HG03439 (cell line): ENCODE measurements around the gene MTA3.

Experiments
- ATAC-seq: cut with Tn5 transposase; IDR thresholded peaks from one replicate; pipeline ENCODE4 v1.9.1; 2021; ENCODE audit warnings: mild to moderate bottlenecking, moderate library complexity; ENCODE audit not compliant: unreplicated experiment

MTA3 gene

DNA sequence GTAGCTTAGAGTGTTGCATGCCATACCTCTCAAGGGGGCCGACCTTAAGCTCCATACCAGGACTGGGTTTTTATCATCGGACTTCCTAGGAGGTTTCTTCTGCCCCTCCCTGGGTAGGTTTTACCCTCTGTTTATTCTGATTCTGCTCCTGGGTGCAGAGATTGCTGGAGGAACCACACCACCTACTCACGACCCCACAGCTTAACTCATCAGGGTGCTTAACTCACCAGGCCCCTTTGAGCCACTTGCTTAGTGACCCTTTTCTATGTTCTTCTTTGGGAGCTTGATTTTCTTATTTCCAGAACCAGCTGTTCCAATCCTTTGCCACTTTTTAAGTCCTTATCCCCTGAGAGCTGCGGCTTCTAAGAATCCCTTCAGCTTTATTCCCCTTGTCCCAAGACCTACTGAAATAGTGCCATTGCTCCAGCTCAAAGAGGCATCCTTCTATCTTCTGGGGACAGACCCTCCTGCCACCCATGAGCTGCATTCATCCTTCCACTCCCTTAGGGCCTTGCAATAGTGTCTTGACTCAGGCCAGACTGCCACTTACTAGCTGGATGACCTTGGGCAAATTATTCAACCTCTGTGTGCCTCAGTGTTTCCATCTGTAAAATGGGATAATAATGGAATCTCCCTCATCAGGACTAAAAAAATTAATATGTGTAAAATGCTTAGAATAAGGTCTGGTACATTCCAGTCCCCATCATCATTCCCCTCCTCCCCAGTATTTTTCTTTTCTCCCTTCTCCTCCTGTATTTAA is 189.7 kb downstream of the MTA3 start:
- no peak for ATAC-seq

- no peak for ATAC-seq
Measured at GRCh38 chr2:42758751-42759150, 190.3 kb downstream of the MTA3 start.

DNA sequence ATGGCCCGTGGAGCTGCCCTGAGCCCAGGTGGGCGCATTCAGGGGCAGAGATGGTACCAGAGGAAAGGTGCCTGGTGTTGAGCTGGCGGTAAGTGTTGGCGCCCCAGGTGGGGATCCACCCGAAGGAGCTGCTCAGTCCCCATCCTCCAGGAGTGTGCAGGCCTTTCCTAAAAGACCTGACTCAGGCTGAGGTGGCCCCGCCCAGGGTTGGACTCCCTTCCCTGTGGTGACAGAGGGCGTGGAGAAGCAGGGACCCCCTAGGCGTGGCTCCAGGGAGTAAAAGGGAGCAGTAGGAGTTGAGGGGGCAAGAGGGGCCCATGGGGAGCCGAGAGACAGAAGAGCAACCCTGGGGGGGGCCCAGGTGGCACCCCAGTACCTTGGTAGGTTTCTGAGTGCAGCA is 193.1 kb downstream of the MTA3 start:
- ATAC-seq, result no peak

DNA sequence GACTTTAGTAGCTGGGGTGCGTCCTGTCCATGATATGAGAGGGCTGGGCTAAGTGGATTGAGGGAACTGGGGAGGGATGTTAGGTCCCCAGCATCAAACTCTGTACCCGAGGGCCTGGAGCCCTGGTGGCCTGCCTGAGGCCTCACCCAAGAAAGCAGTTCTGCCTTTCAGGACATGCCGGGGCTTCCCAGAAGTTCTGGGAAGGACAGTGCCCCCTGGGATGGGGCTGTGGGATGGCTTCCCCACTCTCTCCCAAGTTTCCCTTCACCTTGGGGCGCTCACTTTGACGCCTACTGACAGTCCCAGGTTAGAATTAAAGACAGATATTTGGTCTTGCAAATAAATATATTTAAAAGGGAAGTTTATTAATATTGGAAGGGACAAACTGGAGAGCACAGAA is 193.7 kb downstream of the MTA3 start:
- no peak for ATAC-seq

- no peak for ATAC-seq
Measured at GRCh38 chr2:42762823-42763804, 194.7 kb downstream of the MTA3 start.

GRCh38 chr2:42764096-42764495 is 195.7 kb downstream of the MTA3 start, which contains the start of gene OXER1:
TSS of gene OXER1 (minus strand) at chr2:42764135. CDS start at chr2:42764062, 73 bp downstream.
- ATAC-seq, result no peak

- ATAC-seq, result no peak
Measured at GRCh38 chr2:42764901-42765300, 196.5 kb downstream of the MTA3 start.

- ATAC-seq, result no peak
Measured at GRCh38 chr2:42765686-42766085, 197.3 kb downstream of the MTA3 start.

DNA sequence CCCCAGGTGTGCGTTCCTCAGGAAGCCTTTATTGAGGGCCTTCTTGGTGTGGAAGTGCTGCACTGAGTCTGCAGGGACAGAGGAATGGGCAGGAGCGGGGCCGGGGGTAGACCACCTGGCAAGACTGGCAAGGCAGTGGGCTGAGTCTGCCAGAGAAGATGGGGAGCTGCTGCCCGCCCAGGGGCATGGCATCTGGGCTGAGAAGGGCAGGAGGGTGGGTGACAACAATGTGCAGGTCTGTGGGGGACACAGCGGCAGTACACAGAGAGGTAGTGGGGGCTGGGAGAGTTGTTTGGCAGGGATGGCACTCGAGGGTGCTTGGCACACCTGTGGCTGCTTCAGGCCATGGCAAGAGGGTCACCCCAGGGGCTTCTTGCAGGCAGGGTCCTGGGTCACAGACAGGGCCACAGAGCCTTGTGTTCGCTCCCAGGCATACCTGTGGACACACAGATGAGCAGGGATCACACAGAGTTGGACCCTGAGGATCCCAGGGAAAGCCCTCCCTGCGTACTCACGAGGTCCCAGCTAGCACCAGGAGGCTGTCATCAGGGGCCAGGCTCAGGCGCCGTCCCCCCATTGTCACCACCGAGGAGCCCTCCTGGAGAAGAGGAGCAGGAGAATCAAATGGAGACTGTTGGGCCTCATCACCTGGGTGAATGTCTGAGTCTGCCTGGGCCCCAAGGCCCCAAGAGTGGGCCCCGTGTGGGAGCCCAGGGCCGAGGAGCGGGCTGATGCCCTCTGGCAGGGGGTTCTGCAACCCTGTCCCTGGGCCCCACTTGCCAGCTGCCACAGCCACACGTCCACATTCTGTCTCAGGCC is 198.9 kb downstream of the MTA3 start:
- ATAC-seq, result no peak

DNA sequence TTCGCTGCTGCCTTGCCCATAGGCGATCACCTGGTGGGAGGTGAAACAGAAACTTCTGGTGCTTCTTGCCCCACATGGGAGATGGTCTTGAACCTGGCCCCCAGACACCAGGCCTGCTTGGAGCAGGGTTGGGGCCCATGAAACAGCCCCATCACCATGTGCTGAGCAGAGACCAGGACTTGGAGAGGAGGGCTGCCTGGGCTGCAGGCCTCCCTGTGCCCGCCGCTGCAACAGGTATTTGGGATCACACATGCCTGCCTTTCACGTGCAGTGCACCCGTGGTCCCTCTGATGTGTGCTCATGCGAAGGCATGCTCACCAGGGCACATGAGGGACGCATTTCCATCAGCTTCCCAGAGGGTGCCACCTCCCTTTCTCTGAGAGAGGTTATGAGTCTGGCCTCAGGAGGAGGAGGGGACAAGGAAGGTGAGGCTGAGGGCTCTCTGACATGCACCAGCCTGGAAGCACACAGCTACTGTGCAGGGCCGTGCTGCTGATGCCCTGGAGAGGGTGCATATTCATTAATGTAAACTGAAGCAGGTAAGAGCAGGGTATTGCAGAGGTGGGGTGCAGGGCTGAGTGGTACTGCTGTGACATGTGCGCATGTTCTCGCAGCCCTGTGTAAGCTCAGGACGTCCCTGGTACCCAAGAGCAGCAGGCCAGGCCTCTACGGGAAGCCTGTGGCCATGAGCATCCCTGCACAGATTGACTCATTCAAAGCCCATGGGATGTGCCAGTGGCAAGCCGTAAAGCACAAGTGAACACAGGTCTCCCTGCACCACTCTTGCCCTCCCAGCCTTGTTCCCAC is 199.7 kb downstream of the MTA3 start:
- ATAC-seq, result no peak

DNA sequence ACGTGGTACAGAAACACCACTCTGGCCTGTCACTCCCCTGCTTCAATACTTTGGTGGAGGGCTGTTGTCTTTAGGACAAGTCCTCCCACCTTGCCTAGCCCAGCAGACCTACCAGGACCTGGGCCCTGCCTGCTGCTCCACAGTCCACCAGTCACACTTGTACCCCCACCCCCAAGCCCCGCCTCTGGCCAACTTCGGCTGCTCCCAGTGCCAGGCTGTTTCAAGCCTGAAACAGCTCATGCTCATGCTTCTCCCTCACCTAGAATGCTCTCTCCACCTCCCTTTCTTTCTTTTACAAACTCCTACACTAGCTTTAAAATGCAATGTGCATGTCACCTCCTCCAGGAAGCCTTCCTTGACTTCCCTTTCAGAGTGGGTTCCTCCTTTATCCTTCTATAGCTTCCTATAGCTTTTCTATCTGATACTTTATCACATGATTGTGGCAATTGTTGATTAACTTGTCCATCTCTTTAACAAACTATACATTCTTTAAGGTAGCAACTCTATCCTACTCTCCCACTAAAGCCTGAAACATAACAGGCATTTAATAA is 200.3 kb downstream of the MTA3 start:
- ATAC-seq, result no peak

DNA sequence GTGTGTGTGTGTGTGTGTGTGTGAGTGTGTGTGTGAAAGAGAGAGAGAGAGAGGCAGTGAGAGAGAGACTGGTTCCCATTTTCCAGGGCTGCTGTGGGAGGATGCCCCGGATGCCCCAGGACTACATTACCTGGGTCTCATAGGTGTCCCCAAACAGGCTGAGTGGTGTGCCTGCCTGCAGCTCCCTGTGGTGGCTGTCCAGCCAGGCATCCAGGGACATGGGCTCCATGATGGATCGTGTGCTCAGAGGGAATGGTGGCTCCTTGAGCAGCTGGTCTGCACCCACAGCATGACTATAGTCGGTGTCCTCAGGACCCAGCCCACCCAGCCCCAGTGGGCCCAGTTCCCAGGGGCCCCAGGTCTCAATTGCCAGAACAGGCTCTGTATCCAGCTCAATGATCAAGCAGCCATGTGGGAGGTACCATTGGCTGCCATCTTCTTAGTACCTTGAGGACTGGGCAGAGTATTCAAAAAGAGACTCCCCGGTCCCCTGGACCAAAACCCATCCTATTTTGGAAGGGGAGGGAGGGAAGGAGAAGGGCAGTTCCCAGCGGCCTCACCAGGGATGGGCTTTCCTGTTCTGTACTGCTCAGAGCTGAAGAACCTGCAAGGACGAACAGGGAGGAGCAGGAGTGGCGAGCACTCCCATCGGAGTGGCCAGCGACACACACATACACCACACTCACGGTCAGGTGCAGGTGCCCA is 201.3 kb downstream of the MTA3 start:
- ATAC-seq, result no peak

DNA sequence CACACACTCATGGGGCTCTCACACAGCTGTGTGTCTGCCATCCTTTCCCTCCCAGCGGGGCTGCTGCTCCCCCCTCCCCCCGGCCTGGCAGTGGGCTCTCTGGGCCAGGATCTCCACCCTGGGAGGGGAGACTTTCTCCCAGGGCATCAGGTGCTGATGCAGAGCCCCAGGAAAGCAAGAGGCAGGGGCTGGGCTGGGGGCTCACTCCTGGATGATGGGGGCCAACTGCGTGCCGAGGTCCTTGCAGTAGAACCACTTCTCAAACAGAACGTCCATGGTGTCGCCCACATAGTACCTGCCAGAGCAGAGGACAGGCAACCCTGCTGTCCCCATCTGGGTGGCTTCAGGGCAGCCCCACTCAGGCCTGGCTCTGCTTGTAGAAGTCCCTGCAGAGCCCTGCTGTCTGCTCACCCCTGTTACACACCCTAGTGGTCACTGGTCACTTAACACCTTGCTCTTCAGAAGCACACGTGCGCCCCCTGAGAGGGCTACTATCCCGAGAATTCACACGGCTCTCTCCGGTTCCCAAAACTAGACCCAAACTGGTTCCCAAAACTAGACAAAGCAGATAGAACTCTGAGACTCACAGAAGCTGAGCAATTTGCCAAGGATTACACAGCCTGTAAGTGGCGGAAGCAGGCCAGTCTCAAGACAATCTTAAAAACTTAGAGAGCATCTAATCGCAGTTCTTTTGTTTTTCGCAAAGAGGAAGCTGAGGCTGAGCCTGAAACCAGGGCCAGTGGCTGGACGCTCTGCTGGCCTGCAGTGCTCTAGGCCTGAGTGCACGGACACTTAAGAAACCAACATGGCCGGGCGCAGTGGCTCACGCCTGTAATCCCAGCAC is 202.1 kb downstream of the MTA3 start:
- ATAC-seq, result peak; percentile 55

DNA sequence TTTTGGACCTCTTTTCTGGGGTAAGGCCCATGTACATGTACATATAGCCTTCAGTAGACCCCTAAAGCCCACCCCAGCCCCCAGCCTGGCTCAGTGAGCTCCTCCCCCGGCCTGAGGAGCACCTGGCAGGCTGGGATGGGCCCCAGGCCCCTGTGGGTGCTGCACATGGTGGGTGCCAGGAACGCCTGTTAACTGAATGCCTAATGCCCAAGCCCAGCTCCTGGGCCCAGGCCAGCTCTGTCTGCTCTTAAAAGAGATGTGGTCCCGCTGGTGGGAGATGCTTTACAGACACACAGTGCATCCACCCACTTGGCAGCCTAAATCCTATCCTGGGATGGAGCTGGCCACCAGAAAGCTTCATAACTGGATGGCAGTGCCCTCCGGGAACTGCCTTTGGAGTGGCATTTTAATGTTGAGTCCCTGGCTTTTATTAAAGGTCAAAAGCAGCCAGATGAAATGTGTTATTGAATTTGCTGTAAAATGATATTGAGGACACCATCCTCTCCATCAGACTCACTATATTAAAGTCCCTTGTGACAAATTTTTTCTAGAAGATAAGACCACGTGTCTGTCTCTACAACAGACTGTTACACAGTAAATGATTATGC is 203.2 kb downstream of the MTA3 start:
- ATAC-seq, result no peak

- ATAC-seq, result peak; percentile 56
Measured at GRCh38 chr2:42775186-42775585, 206.8 kb downstream of the MTA3 start.

DNA sequence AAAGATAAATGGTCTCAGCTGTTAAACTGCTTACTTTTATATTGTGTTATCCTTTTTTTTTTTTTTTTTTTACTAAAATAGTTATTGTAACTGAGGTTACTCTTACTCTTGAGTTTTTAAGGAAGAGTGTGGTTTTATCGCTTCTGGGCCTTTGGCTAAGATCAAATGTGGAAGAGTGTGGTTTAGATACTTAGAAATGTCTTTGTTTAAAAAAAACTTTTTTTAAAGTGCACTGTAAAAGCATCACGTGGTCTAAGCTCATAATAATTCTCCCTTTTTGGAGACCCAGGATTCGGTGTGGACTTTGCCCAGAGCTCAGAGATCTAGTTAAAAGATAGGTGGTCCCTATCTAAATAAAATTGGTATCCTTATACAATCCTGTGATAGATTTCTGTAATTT is 207.4 kb downstream of the MTA3 start:
- no peak for ATAC-seq

- no peak for ATAC-seq
Measured at GRCh38 chr2:42777883-42778805, 209.7 kb downstream of the MTA3 start.
